SU-DHL-6 (cell line): ENCODE data around the gene PHC1.

ENCODE experiments used
- H2AFZ ChIP-seq: fragments of 200-600 bp; sonication (generic); 2 replicates; pipeline ENCODE4 v1.6.1; 2014; ENCODE audit warnings: low read depth, mild to moderate bottlenecking, moderate library complexity, mixed read lengths, antibody characterized with exemption, low read length; ENCODE audit not compliant: severe bottlenecking
- H3F3A ChIP-seq: fragments of 200-600 bp; shearing (Covaris generic); 2 replicates; pipeline ENCODE4 v1.6.0; 2016; ENCODE audit warnings: antibody characterized with exemption, mild to moderate bottlenecking; ENCODE audit not compliant: insufficient read depth
- H3K27ac ChIP-seq: fragments of 200-600 bp; sonication (generic); 2 replicates; pipeline ENCODE4 v1.5.1; 2016; ENCODE audit warnings: low read depth, mild to moderate bottlenecking, low read length, moderate library complexity, mixed read lengths
- H3K27me3 ChIP-seq: fragments of 200-600 bp; sonication (generic), shearing (Covaris generic); 2 replicates; pipeline ENCODE4 v1.6.0; 2014; ENCODE audit warnings: mild to moderate bottlenecking, low read length
- H3K36me3 ChIP-seq: fragments of 200-600 bp; sonication (generic); 2 replicates; pipeline ENCODE4 v1.6.1; 2014; ENCODE audit warnings: mild to moderate bottlenecking, low read length, mixed read lengths
- H3K4me2 ChIP-seq: fragments of 300-600, 200-600 bp; shearing (Covaris generic), sonication (generic); 2 replicates; pipeline ENCODE4 v1.6.0; 2014; ENCODE audit warnings: low read length, low read depth, mild to moderate bottlenecking; ENCODE audit not compliant: poor library complexity, severe bottlenecking
- H3K4me3 ChIP-seq: fragments of 200-600 bp; sonication (generic); 2 replicates; pipeline ENCODE4 v1.5.1; 2014; ENCODE audit warnings: antibody characterized with exemption, low read length, mild to moderate bottlenecking, mixed read lengths; ENCODE audit not compliant: insufficient read depth, poor library complexity, severe bottlenecking
- H3K79me2 ChIP-seq: fragments of 200-600 bp; sonication (generic); 2 replicates; pipeline ENCODE4 v1.6.1; 2014; ENCODE audit warnings: mild to moderate bottlenecking, low read length, moderate library complexity; ENCODE audit not compliant: insufficient read depth
- H3K9ac ChIP-seq: fragments of 200-600 bp; sonication (generic); 2 replicates; pipeline ENCODE4 v1.7.0; 2014; ENCODE audit warnings: mild to moderate bottlenecking, low read length
- H3K9me2 ChIP-seq: fragments of 200-600 bp; sonication (generic); replicated peaks from 2 replicates; pipeline ENCODE4 v1.6.1; 2014; ENCODE audit warnings: low read length; ENCODE audit not compliant: insufficient read depth
- H3K9me3 ChIP-seq: fragments of 200-600 bp; sonication (generic); 2 replicates; pipeline ENCODE4 v1.6.1; 2014; ENCODE audit warnings: low read length, mixed read lengths; ENCODE audit not compliant: insufficient read depth
- H4K20me1 ChIP-seq: fragments of 200-600 bp; sonication (generic); 2 replicates; pipeline ENCODE4 v1.6.1; 2014; ENCODE audit warnings: low read depth, mild to moderate bottlenecking, antibody characterized with exemption, low read length, moderate library complexity, mixed read lengths
- EZH2phosphoT487 ChIP-seq: fragments of 200-600 bp; sonication (generic), shearing (Covaris generic); conservative IDR thresholded peaks from 2 replicates; pipeline ENCODE4 v1.6.1; 2018; ENCODE audit warnings: mild to moderate bottlenecking, antibody characterized with exemption, low read length, moderate library complexity, mixed read lengths
- TF ChIP-seq, protein P1 (sequence below): fragments of 200-600 bp; sonication (generic); IDR thresholded peaks from one replicate; pipeline ENCODE4 v1.5.1; 2017; ENCODE audit warnings: antibody characterized with exemption, mild to moderate bottlenecking, low read length, moderate library complexity; ENCODE audit not compliant: insufficient read depth, poor library complexity, severe bottlenecking

Gene PHC1

GRCh38 chr12:8941691-8942478 lies 27.6 kb downstream of the PHC1 start:
- peaks cover 8% of the 10 kb centered on the region for H3K79me2 ChIP-seq
- no peaks in the 10 kb centered on the region for H4K20me1 ChIP-seq
- no peaks in the 10 kb centered on the region for H3K9me2 ChIP-seq
- no peak overlapping the region for H3K27ac ChIP-seq
- no peaks in the 10 kb centered on the region; the same call in 1 of the 2 replicates for H3K36me3 ChIP-seq
- TF ChIP-seq, protein P1, sequence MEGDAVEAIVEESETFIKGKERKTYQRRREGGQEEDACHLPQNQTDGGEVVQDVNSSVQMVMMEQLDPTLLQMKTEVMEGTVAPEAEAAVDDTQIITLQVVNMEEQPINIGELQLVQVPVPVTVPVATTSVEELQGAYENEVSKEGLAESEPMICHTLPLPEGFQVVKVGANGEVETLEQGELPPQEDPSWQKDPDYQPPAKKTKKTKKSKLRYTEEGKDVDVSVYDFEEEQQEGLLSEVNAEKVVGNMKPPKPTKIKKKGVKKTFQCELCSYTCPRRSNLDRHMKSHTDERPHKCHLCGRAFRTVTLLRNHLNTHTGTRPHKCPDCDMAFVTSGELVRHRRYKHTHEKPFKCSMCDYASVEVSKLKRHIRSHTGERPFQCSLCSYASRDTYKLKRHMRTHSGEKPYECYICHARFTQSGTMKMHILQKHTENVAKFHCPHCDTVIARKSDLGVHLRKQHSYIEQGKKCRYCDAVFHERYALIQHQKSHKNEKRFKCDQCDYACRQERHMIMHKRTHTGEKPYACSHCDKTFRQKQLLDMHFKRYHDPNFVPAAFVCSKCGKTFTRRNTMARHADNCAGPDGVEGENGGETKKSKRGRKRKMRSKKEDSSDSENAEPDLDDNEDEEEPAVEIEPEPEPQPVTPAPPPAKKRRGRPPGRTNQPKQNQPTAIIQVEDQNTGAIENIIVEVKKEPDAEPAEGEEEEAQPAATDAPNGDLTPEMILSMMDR = no peak
- TF ChIP-seq EZH2phosphoT487 = no peak
- no peak overlapping the region for H3K4me3 ChIP-seq
- H3K27me3 ChIP-seq = no peaks in the 10 kb centered on the region
- no peak overlapping the region for H3K4me2 ChIP-seq
- H2AFZ ChIP-seq = no peak overlapping the region
- no peaks in the 10 kb centered on the region for H3F3A ChIP-seq
- no peak overlapping the region for H3K9ac ChIP-seq
- no peaks in the 10 kb centered on the region for H3K9me3 ChIP-seq

DNA sequence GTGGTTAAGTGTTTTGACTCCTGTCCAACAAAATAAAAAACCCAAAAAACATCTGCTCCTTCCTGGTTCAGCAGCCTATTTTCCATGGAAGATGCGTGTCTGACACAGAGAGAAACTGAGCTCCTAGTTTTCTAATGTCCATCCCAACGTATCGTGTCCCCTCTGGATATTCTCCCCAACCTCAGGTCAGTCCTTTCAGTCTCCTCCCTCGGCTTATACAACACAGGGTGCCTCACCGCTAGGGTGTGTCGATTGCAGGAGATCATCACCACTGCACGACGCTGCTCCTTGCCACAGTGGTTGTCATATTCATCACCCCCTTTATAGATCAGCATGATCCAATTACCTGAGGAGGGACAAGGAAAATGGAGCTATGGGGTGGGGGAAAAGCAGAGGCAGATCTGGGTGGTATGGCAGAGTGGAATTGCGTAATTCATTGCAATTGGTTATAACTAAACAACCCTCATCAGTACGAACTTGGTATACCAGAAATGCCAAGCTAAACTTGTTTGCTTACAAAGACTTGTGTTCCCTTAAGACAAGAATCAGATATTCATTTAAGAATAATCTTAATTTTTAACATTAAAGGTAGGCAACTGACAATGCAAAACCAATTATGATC lies 29.4 kb downstream of the PHC1 start:
- Histone ChIP-seq H3K36me3 (no peaks in the 10 kb centered on the region; the same call in 1 of the 2 replicates), H3K4me2 (no peak overlapping the region), H3K9me3 (no peaks in the 10 kb centered on the region), H3F3A (no peaks in the 10 kb centered on the region), H3K79me2 (peaks cover 26% of the 10 kb centered on the region), H3K9ac (no peak overlapping the region), H3K27ac (no peak overlapping the region), H4K20me1 (no peaks in the 10 kb centered on the region; the same call in 1 of the 2 replicates), H3K4me3 (no peak overlapping the region), H3K27me3 (no peaks in the 10 kb centered on the region), H3K9me2 (no peaks in the 10 kb centered on the region), H2AFZ (no peak overlapping the region)
- TF ChIP-seq, protein P1 = no peak
- TF ChIP-seq EZH2phosphoT487 = no peak

DNA sequence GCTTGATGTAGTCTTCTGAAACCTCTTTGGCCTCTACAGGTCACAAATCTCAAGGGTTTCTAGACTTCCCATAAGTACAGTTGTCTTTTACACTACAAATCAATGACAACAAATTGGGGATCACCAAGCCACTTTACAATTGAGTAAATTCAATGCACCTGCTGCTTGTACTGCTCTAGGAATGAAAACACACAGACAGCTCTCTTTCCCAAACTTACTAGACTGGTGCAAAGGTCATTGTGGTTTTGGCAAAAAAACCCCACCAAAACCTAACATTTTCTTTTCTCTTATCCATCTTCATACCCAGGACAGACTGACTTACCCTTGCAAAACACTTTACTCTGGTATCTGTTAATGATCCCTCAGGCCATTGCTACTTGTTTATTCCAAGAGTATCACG lies 32.4 kb downstream of the PHC1 start:
- H3K27ac ChIP-seq = no peak overlapping the region
- no peak overlapping the region for H2AFZ ChIP-seq
- H3K27me3 ChIP-seq = no peaks in the 10 kb centered on the region
- H3K9ac ChIP-seq = no peak overlapping the region
- H3K9me3 ChIP-seq = no peaks in the 10 kb centered on the region
- H3K4me2 ChIP-seq = peak overlapping the region; percentile 96
- H3F3A ChIP-seq = peaks cover 6% of the 10 kb centered on the region
- TF ChIP-seq, protein P1 = no peak
- TF ChIP-seq EZH2phosphoT487 = no peak
- H3K9me2 ChIP-seq = no peaks in the 10 kb centered on the region
- no peaks in the 10 kb centered on the region; the same call in 1 of the 2 replicates for H4K20me1 ChIP-seq
- no peak overlapping the region for H3K4me3 ChIP-seq
- peaks cover 51% of the 10 kb centered on the region for H3K79me2 ChIP-seq
- H3K36me3 ChIP-seq = no peaks in the 10 kb centered on the region; the same call in 1 of the 2 replicates
